ENCODE data around the gene CLEC18A. TPM values are rescaled to one million over a fixed set of nuclear protein-coding genes. Genes with fewer than 3 reads are reported as not detected.

CLEC18A gene
- total and polyA plus RNA-seq, 2 of the 8 experiments (the other 6 are each of a cell fraction or from before 2014, with no cell fraction given): 1.3 to 1.4 TPM

DNA sequence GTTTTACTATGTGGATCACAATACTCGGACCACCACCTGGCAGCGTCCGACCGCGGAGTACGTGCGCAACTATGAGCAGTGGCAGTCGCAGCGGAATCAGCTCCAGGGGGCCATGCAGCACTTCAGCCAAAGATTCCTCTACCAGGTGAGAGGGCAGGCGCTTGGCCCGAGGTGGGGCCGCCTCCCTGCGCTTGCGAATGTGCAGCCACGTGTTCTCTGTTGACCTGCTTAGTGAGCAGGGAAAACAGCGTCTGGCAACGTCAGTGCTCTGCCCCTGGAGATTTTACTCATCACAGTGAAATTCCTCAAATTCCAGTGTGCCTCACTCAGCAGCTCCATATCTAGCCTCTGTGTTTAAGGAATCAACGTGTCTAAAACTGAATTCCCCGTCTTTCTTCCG is 33.4 kb upstream of the CLEC18A start:
- no peak overlapping the region for H4K91ac ChIP-seq (replicated peaks; ENCODE audit: insufficient read length, low read length)
- H3K4me3 ChIP-seq (ENCODE audit: extremely low read depth in 1 of 4, insufficient read depth in 2 of 4, low read depth in 3 of 4, low read length in 4 of 4): no peak overlapping the region
- H4K20me1 ChIP-seq (replicated peaks in 1 of 2; ENCODE audit: control insufficient read depth in 1 of 2, insufficient read depth in 2 of 2, low read length in 2 of 2): no peaks in the 10 kb centered on the region
- 0 out of 2 replicates have a peak overlapping the region, but pooled peaks have one; percentile 23 for H2BK12ac ChIP-seq (ENCODE audit: low read depth, low read length)
- H3K9me3 ChIP-seq (ENCODE audit: insufficient read depth in 2 of 2, low read depth in 1 of 2, low read length in 1 of 2): no peaks in the 10 kb centered on the region
- DNase-seq (ENCODE audit: low read depth in 1 of 2, low spot score in 2 of 2) (peak; percentile 46 to 71), FAIRE-seq (peak; percentile 55)
- no peak overlapping the region for H2AFZ ChIP-seq (ENCODE audit: low read length)
- no peak overlapping the region for H2BK5ac ChIP-seq (ENCODE audit: low read depth, low read length)
- no peaks in the 10 kb centered on the region for H3K23me2 ChIP-seq (ENCODE audit: low read depth, low read length)
- WGBS, 2 experiments (ENCODE audit: extremely low coverage in 1 of 2, insufficient coverage in 1 of 2, insufficient read length in 1 of 2, insufficient replicate concordance in 2 of 2, low coverage in 1 of 2, low lambda C conversion rate in 2 of 2, missing lambda C conversion rate in 1 of 2): 58% methylated on average over 20 of the region's 20 CpGs; no CpG with 5 or more reads in 1 of the 2 experiments
- H3K14ac ChIP-seq (ENCODE audit: insufficient read length): no peak overlapping the region
- H2BK15ac ChIP-seq (ENCODE audit: low read length): no peak overlapping the region
- H3K27me3 ChIP-seq (replicated peaks in 1 of 4; ENCODE audit: control insufficient read depth in 3 of 4, extremely low read depth in 1 of 4, insufficient read depth in 3 of 4, low read length in 3 of 4): no peaks in the 10 kb centered on the region
- peak overlapping the region; percentile 52; the same call in 1 of the 2 replicates for H3K18ac ChIP-seq (ENCODE audit: extremely low read depth, low read length)
- no peak overlapping the region for H3K4ac ChIP-seq (replicated peaks; ENCODE audit: insufficient read length, low read depth, low read length)
- H4K8ac ChIP-seq (ENCODE audit: extremely low read depth, insufficient read depth, low read length): no peak overlapping the region
- POLR2A ChIA-PET (ENCODE audit: partially characterized antibody): interaction anchor here (0.6 to 1.8 kb wide), 4 partner anchors 10 to 18 kb away, joined by 3 to 10 read pairs (median 4); no protein-coding TSS in a partner anchor
- H3K79me1 ChIP-seq (ENCODE audit: low read depth, low read length): no peaks in the 10 kb centered on the region
- no peak overlapping the region for H2BK120ac ChIP-seq (replicated peaks; ENCODE audit: low read depth, low read length)
- H3K56ac ChIP-seq (replicated peaks; ENCODE audit: insufficient read length, low read depth, low read length): no peak overlapping the region
- CTCF ChIA-PET (ENCODE audit: partially characterized antibody): interaction anchor here (0.5 to 2.0 kb wide), 10 partner anchors 8 to 765 kb away, joined by 3 to 9 read pairs (median 4); no protein-coding TSS in a partner anchor
- no peak overlapping the region for H4K5ac ChIP-seq (ENCODE audit: insufficient read length, low read depth, low read length)
- peak overlapping the region; percentile 8 to 44; a peak in 2 of 4 replicates for H3K4me2 ChIP-seq (ENCODE audit: insufficient read depth in 1 of 2, low read depth in 2 of 2, low read length in 2 of 2)
- H3K4me1 ChIP-seq (replicated peaks in 1 of 4; ENCODE audit: control insufficient read depth in 3 of 4, insufficient read depth in 4 of 4, low read length in 3 of 4): peaks cover 3 to 10% (median 5%) of the 10 kb centered on the region in 4 experiments; a peak in 4 of 7 replicates
- no peak overlapping the region; the same call in 1 of the 2 replicates for H2AK5ac ChIP-seq (ENCODE audit: low read depth, low read length)
- H3K27ac ChIP-seq (ENCODE audit: low read depth, low read length): no peak overlapping the region
- H2BK20ac ChIP-seq (ENCODE audit: low read length): no peak overlapping the region
- no peak overlapping the region for H3K23ac ChIP-seq (ENCODE audit: insufficient read length)
- no peaks in the 10 kb centered on the region for H3K79me2 ChIP-seq (ENCODE audit: control insufficient read depth in 1 of 2, insufficient read depth in 2 of 2, low read length in 2 of 2)
- H3K9ac ChIP-seq (replicated peaks in 1 of 4; ENCODE audit: extremely low read depth in 1 of 4, low read depth in 3 of 4, low read length in 3 of 4): no peak overlapping the region
- no peaks in the 10 kb centered on the region; a peak in 1 of 8 replicates for H3K36me3 ChIP-seq (ENCODE audit: control insufficient read depth in 2 of 4, insufficient read depth in 4 of 4, low read length in 3 of 4)
- TF ChIP-seq TAF1 (IDR thresholded peaks at IDR 0.05; ENCODE audit: low read depth, low read length) (0 out of 2 replicates have a peak, but pooled peaks have one; percentile 26), RFX5 (IDR thresholded peaks at IDR 0.05; ENCODE audit: borderline replicate concordance, low read depth, low read length) (no peak), JUND (IDR thresholded peaks at IDR 0.05; ENCODE audit: low read length) (no peak), RAD21 (IDR thresholded peaks at IDR 0.05 in 1 of 2, conservative IDR thresholded peaks at IDR 0.05 in 1 of 2; ENCODE audit: low read depth in 2 of 2, low read length in 2 of 2) (no peak), ASH2L (IDR thresholded peaks at IDR 0.05; ENCODE audit: low read length) (peak; percentile 19), NRF1 (IDR thresholded peaks at IDR 0.05; ENCODE audit: low read depth, low read length) (no peak), TBP (IDR thresholded peaks at IDR 0.05; ENCODE audit: low read depth, low read length) (no peak), POLR2A (IDR thresholded peaks at IDR 0.05; ENCODE audit: control extremely low read depth in 1 of 2, low read depth in 2 of 2, low read length in 2 of 2) (no peak), RXRA (IDR thresholded peaks at IDR 0.05; ENCODE audit: insufficient read depth, low read depth, low read length) (no peak), TEAD4 (IDR thresholded peaks at IDR 0.05; ENCODE audit: low read depth, low read length) (peak; percentile 87)
- TF ChIP-seq, protein P1, sequence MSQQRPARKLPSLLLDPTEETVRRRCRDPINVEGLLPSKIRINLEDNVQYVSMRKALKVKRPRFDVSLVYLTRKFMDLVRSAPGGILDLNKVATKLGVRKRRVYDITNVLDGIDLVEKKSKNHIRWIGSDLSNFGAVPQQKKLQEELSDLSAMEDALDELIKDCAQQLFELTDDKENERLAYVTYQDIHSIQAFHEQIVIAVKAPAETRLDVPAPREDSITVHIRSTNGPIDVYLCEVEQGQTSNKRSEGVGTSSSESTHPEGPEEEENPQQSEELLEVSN (IDR thresholded peaks at IDR 0.05): peak; percentile 64; the same call in 1 of the 2 replicates
- TF ChIP-seq, protein P2, sequence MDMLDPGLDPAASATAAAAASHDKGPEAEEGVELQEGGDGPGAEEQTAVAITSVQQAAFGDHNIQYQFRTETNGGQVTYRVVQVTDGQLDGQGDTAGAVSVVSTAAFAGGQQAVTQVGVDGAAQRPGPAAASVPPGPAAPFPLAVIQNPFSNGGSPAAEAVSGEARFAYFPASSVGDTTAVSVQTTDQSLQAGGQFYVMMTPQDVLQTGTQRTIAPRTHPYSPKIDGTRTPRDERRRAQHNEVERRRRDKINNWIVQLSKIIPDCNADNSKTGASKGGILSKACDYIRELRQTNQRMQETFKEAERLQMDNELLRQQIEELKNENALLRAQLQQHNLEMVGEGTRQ (IDR thresholded peaks at IDR 0.05; ENCODE audit: low read length): peak; percentile 27; the same call in 1 of the 2 replicates

All from H1 (cell line).